Liver (tissue), 9 donors: Measurements from ENCODE around the gene FRMD4A. TPM values are rescaled to one million over a fixed set of nuclear protein-coding genes. Genes with fewer than 3 reads are reported as not detected.

Source experiments
- DNase-seq: peaks from one replicate; pipeline ENCODE4 v3.0.0-alpha.2; 2017; ENCODE audit warnings: low spot score
- H3K27ac ChIP-seq, 2 donors: one replicate each; pipeline ENCODE4 v1.7.0; 2013; ENCODE audit warnings: inconsistent platforms in 2 of 2, low read length in 2 of 2, control low read depth in 1 of 2, low read depth in 1 of 2, mild to moderate bottlenecking in 1 of 2
- H3K27me3 ChIP-seq, 4 donors: one replicate each; pipeline versions ENCODE4 v1.6.1 to v1.7.0; 2013; ENCODE audit warnings: low read length in 3 of 4, inconsistent platforms in 1 of 4, mild to moderate bottlenecking in 1 of 4, moderate library complexity in 1 of 4; ENCODE audit not compliant: control insufficient read depth in 4 of 4, insufficient read depth in 4 of 4
- H3K36me3 ChIP-seq, 4 donors: one replicate each; pipeline versions ENCODE4 v1.6.1 to v1.7.0; 2013; ENCODE audit warnings: low read length in 3 of 4, mild to moderate bottlenecking in 3 of 4, low read depth in 1 of 4, moderate library complexity in 1 of 4; ENCODE audit not compliant: control insufficient read depth in 4 of 4, insufficient read depth in 3 of 4
- H3K4me1 ChIP-seq, 4 donors: one replicate each; pipeline versions ENCODE4 v1.6.1 to v1.7.0; 2013; ENCODE audit warnings: low read length in 3 of 4, mild to moderate bottlenecking in 3 of 4, moderate library complexity in 1 of 4; ENCODE audit not compliant: control insufficient read depth in 4 of 4, insufficient read depth in 4 of 4
- H3K4me3 ChIP-seq, 3 donors: one replicate each; pipeline versions ENCODE4 v1.6.1 to v1.7.0; 2013; ENCODE audit warnings: low read length in 3 of 3, control low read depth in 1 of 3, low read depth in 1 of 3, mild to moderate bottlenecking in 1 of 3
- H3K9ac ChIP-seq, 2 donors: one replicate each; pipeline ENCODE4 v1.7.0; 2013; ENCODE audit warnings: low read length in 2 of 2, mild to moderate bottlenecking in 2 of 2, moderate library complexity in 2 of 2, control low read depth in 1 of 2, low read depth in 1 of 2
- H3K9me3 ChIP-seq, 4 donors: one replicate each; pipeline versions ENCODE4 v1.6.1 to v1.7.0; 2013; ENCODE audit warnings: low read length in 3 of 4; ENCODE audit not compliant: control insufficient read depth in 4 of 4
- CTCF ChIP-seq: fragments of 150-350 bp; IDR thresholded peaks from 2 replicates; pipeline ENCODE4 v1.5.1; 2017; ENCODE audit warnings: improper control_type of control experiment, low read depth, low read length; ENCODE audit not compliant: missing input control
- EGR1 ChIP-seq, 2 donors: IDR thresholded peaks; 2 replicates each; pipeline ENCODE4 v1.6.1; 2016 to 2018; ENCODE audit warnings: antibody characterized with exemption in 2 of 2, low read depth in 2 of 2
- FOXA2 ChIP-seq: IDR thresholded peaks from 2 replicates; pipeline ENCODE4 v1.6.1; 2016; ENCODE audit warnings: antibody characterized with exemption
- GABPA ChIP-seq, 2 donors: IDR thresholded peaks in 1 of 2; conservative IDR thresholded peaks in 1 of 2; 2 replicates each; pipeline ENCODE4 v1.6.1; 2016; ENCODE audit warnings: antibody characterized with exemption in 2 of 2, mild to moderate bottlenecking in 1 of 2, moderate library complexity in 1 of 2
- HNF4A ChIP-seq, 2 donors: conservative IDR thresholded peaks; 2 replicates each; pipeline ENCODE4 v1.6.1; 2016; ENCODE audit warnings: antibody characterized with exemption in 2 of 2, mild to moderate bottlenecking in 2 of 2
- HNF4G ChIP-seq: IDR thresholded peaks from 2 replicates; pipeline ENCODE4 v1.6.1; 2016; ENCODE audit warnings: antibody characterized with exemption
- JUND ChIP-seq, 2 donors: IDR thresholded peaks; 2 replicates each; pipeline ENCODE4 v1.6.1; 2016; ENCODE audit warnings: antibody characterized with exemption in 2 of 2
- MAX ChIP-seq: IDR thresholded peaks from 2 replicates; pipeline ENCODE4 v1.6.1; 2016; ENCODE audit warnings: antibody characterized with exemption
- NR2F2 ChIP-seq: IDR thresholded peaks from 2 replicates; pipeline ENCODE4 v1.6.1; 2016; ENCODE audit warnings: antibody characterized with exemption
- RAD21 ChIP-seq, 2 donors: IDR thresholded peaks; 2 replicates each; pipeline ENCODE4 v1.6.1; 2016; ENCODE audit warnings: antibody characterized with exemption in 2 of 2, mild to moderate bottlenecking in 2 of 2
- REST ChIP-seq: IDR thresholded peaks from 2 replicates; pipeline ENCODE4 v1.6.1; 2016; ENCODE audit warnings: antibody characterized with exemption, mild to moderate bottlenecking
- SP1 ChIP-seq: IDR thresholded peaks from 2 replicates; pipeline ENCODE4 v1.6.1; 2018; ENCODE audit warnings: antibody characterized with exemption, mild to moderate bottlenecking
- TAF1 ChIP-seq: conservative IDR thresholded peaks from 2 replicates; pipeline ENCODE4 v1.6.1; 2016; ENCODE audit warnings: antibody characterized with exemption, mild to moderate bottlenecking
- YY1 ChIP-seq: IDR thresholded peaks from 2 replicates; pipeline ENCODE4 v1.6.1; 2016; ENCODE audit warnings: antibody characterized with exemption, mild to moderate bottlenecking
- ZBTB33 ChIP-seq: IDR thresholded peaks from 2 replicates; pipeline ENCODE4 v1.6.1; 2016; ENCODE audit warnings: antibody characterized with exemption
- WGBS: extraction: QIAGEN DNeasy Blood & Tissue Kit; methylation state at CpG from one replicate; pipeline ENCODE4 v1.1.7; 2013; 5-methylcytosine and 5-hydroxymethylcytosine counted together
- polyA plus RNA-seq, 2 donors: library from polyadenylated mRNA; stranded (reverse) in 1 of 2; unstranded in 1 of 2; fragments of 200-250 nt in 1 of 2; fragments of >200 nt in 1 of 2; fragmentation: Nextera tagmentation in 1 of 2; extraction: Ambion mirVana in 1 of 2; gene quantifications; one replicate each; pipeline versions ENCODE4 v1.2.1 to v1.2.3, GENCODE V29; 2013 to 2015
- total RNA-seq, 2 donors: library from RNA; depleted of rRNA; stranded (reverse); fragments of >200 nt; gene quantifications; one replicate each; pipeline ENCODE4 v1.2.3, GENCODE V29; 2014
- donor health status: healthy.
- donor health status: healthy.
- donor health status: healthy.
- donor health status: healthy.
- donor health status: healthy.

FRMD4A gene
- total and polyA plus RNA-seq, 4 donors = 8.2 to 34.3 (median 13.1) TPM

GRCh38 chr10:14253079-14253478 is 77.6 kb downstream of the FRMD4A start:
- Histone ChIP-seq H3K9me3 (peaks cover 0 to 6% (median under 1%) of the 10 kb centered on the region in 4 donors), H3K27me3 (peaks cover 0 to 6% (median 0%) of the 10 kb centered on the region in 4 donors), H3K36me3 (no peaks in the 10 kb centered on the region), H3K9ac (no peak overlapping the region), H3K4me1 (no peaks in the 10 kb centered on the region), H3K27ac (no peak overlapping the region), H3K4me3 (no peak overlapping the region)
- no peak for TF ChIP-seq NR2F2
- no peak for TF ChIP-seq HNF4A (conservative IDR thresholded peaks at IDR 0.05)
- TF ChIP-seq HNF4G = no peak
- TF ChIP-seq RAD21 (IDR thresholded peaks at IDR 0.05) = no peak
- TF ChIP-seq TAF1 = no peak
- TF ChIP-seq YY1 = no peak
- 76% methylated on average over 3 of the region's 3 CpGs for WGBS
- DNase-seq = no peak

GRCh38 chr10:14250496-14251076 is 80.1 kb downstream of the FRMD4A start:
- peaks cover 0 to 6% (median under 1%) of the 10 kb centered on the region in 4 donors for H3K9me3 ChIP-seq
- no peak for DNase-seq
- no peaks in the 10 kb centered on the region for H3K4me1 ChIP-seq
- TF ChIP-seq FOXA2 (no peak), HNF4A (conservative IDR thresholded peaks at IDR 0.05) (no peak), HNF4G (no peak), REST (no peak), EGR1 (IDR thresholded peaks at IDR 0.05; ENCODE audit: low read depth in 2 of 2) (no peak), JUND (IDR thresholded peaks at IDR 0.05) (no peak), YY1 (no peak), CTCF (no peak), ZBTB33 (no peak), RAD21 (IDR thresholded peaks at IDR 0.05) (no peak), MAX (no peak), SP1 (no peak), GABPA (IDR thresholded peaks at IDR 0.05 in 1 of 2, conservative IDR thresholded peaks at IDR 0.05 in 1 of 2) (no peak), NR2F2 (no peak)
- H3K9ac ChIP-seq = no peak overlapping the region
- peaks cover 0 to 6% (median 0%) of the 10 kb centered on the region in 4 donors for H3K27me3 ChIP-seq
- H3K36me3 ChIP-seq = no peaks in the 10 kb centered on the region
- no peak overlapping the region for H3K4me3 ChIP-seq
- 91% methylated on average over 2 of the region's 2 CpGs for WGBS
- no peak overlapping the region for H3K27ac ChIP-seq
